IPS-20b (cell line): ENCODE measurements around the gene TOR1AIP1.
"Not testable (repeated sequence)": the region's sequence is repeated elsewhere in the genome, so short reads cannot be mapped to it uniquely, and the experiment has no call there.

Experiments
- H3K27ac ChIP-seq: one replicate; pipeline ENCODE4 v1.5.1; 2013; ENCODE audit warnings: low read length
- H3K27me3 ChIP-seq: 2 replicates; pipeline ENCODE4 v1.6.1; 2013; ENCODE audit warnings: mild to moderate bottlenecking, low read length, inconsistent platforms; ENCODE audit not compliant: insufficient read depth
- H3K36me3 ChIP-seq: 2 replicates; pipeline ENCODE4 v1.6.1; 2013; ENCODE audit warnings: low read depth, mild to moderate bottlenecking, inconsistent platforms, low read length, moderate library complexity; ENCODE audit not compliant: insufficient read depth
- H3K4me1 ChIP-seq: 2 replicates; pipeline ENCODE4 v1.6.1; 2013; ENCODE audit warnings: mild to moderate bottlenecking, control low read depth, inconsistent platforms, low read length, moderate library complexity; ENCODE audit not compliant: insufficient read depth
- H3K4me3 ChIP-seq: 2 replicates; pipeline ENCODE4 v1.5.1; 2013; ENCODE audit warnings: mild to moderate bottlenecking, low read length, inconsistent platforms
- H3K9ac ChIP-seq: 2 replicates; pipeline ENCODE4 v1.6.1; 2013; ENCODE audit warnings: low read depth, mild to moderate bottlenecking, inconsistent platforms, low read length, moderate library complexity
- H3K9me3 ChIP-seq: 2 replicates; pipeline ENCODE4 v1.6.1; 2013; ENCODE audit warnings: mild to moderate bottlenecking, low read depth, low read length, inconsistent platforms; ENCODE audit not compliant: insufficient read depth

The TOR1AIP1 gene

GRCh38 chr1:179950651-179951050 lies 68.6 kb downstream of the TOR1AIP1 start:
- H3K9ac ChIP-seq: no peak overlapping the region
- no peaks in the 10 kb centered on the region for H3K9me3 ChIP-seq
- no peaks in the 10 kb centered on the region for H3K27me3 ChIP-seq
- H3K4me1 ChIP-seq: no peaks in the 10 kb centered on the region
- H3K36me3 ChIP-seq: no peaks in the 10 kb centered on the region
- H3K4me3 ChIP-seq: no peak overlapping the region
- no peak overlapping the region for H3K27ac ChIP-seq

- Histone ChIP-seq H3K36me3 (no peaks in the 10 kb centered on the region), H3K27me3 (no peaks in the 10 kb centered on the region), H3K9ac (no peak overlapping the region), H3K9me3 (no peaks in the 10 kb centered on the region), H3K4me3 (no peak overlapping the region), H3K27ac (no peak overlapping the region), H3K4me1 (peaks cover 8% of the 10 kb centered on the region; the same call in 1 of the 2 replicates)
These were observed 69.5 kb downstream of the TOR1AIP1 start for GRCh38 chr1:179951383-179952144.

GRCh38 chr1:179952186-179952585 lies 70.1 kb downstream of the TOR1AIP1 start:
- Histone ChIP-seq H3K36me3 (no peaks in the 10 kb centered on the region), H3K9ac (no peak overlapping the region), H3K27ac (no peak overlapping the region), H3K9me3 (no peaks in the 10 kb centered on the region), H3K4me3 (no peak overlapping the region), H3K27me3 (no peaks in the 10 kb centered on the region), H3K4me1 (peaks cover 8% of the 10 kb centered on the region; the same call in 1 of the 2 replicates)

GRCh38 chr1:179953974-179954492 lies 71.9 kb downstream of the TOR1AIP1 start:
- H3K4me3 ChIP-seq: peak overlapping the region; percentile 86
- H3K27me3 ChIP-seq: no peaks in the 10 kb centered on the region
- H3K9me3 ChIP-seq: no peaks in the 10 kb centered on the region
- H3K4me1 ChIP-seq: peaks cover 8% of the 10 kb centered on the region; the same call in 1 of the 2 replicates
- H3K27ac ChIP-seq: no peak overlapping the region
- H3K36me3 ChIP-seq: no peaks in the 10 kb centered on the region
- H3K9ac ChIP-seq: peak overlapping the region; percentile 79

- Histone ChIP-seq H3K9ac (peak within 1 kb of the TSS; percentile 87), H3K4me3 (peak within 1 kb of the TSS; percentile 86), H3K27ac (peak within 1 kb of the TSS; percentile 35), H3K36me3 (no peaks in the 10 kb centered on the region), H3K4me1 (peaks cover 8% of the 10 kb centered on the region; the same call in 1 of the 2 replicates), H3K27me3 (no peaks in the 10 kb centered on the region), H3K9me3 (no peaks in the 10 kb centered on the region)
These were observed 72.6 kb downstream of the TOR1AIP1 start, which contains the start of gene CEP350 for GRCh38 chr1:179954493-179955286. Gene CEP350, plus strand, starts transcription at chr1:179954810. Its CDS starts 31,372 bp downstream, at chr1:179986182.

- Histone ChIP-seq H3K4me3 (peak overlapping the region; percentile 86), H3K27me3 (no peaks in the 10 kb centered on the region), H3K4me1 (peaks cover 8% of the 10 kb centered on the region; the same call in 1 of the 2 replicates), H3K27ac (no peak overlapping the region), H3K9me3 (no peaks in the 10 kb centered on the region), H3K36me3 (no peaks in the 10 kb centered on the region), H3K9ac (peak overlapping the region; percentile 87)
These were observed 73.2 kb downstream of the TOR1AIP1 start for GRCh38 chr1:179955287-179955680.

- Histone ChIP-seq H3K9me3 (no peaks in the 10 kb centered on the region), H3K4me3 (peak overlapping the region; percentile 86), H3K36me3 (no peaks in the 10 kb centered on the region), H3K27ac (no peak overlapping the region), H3K4me1 (peaks cover 8% of the 10 kb centered on the region; the same call in 1 of the 2 replicates), H3K9ac (peak overlapping the region; percentile 87), H3K27me3 (no peaks in the 10 kb centered on the region)
These were observed 73.6 kb downstream of the TOR1AIP1 start for GRCh38 chr1:179955731-179956130.

- Histone ChIP-seq H3K27me3 (no peaks in the 10 kb centered on the region), H3K9ac (no peak overlapping the region), H3K27ac (no peak overlapping the region), H3K9me3 (no peaks in the 10 kb centered on the region), H3K4me3 (no peak overlapping the region), H3K36me3 (no peaks in the 10 kb centered on the region), H3K4me1 (peaks cover 8% of the 10 kb centered on the region; the same call in 1 of the 2 replicates)
These were observed 76.3 kb downstream of the TOR1AIP1 start for GRCh38 chr1:179958359-179958758.

GRCh38 chr1:179962168-179962567 lies 80.1 kb downstream of the TOR1AIP1 start:
- H3K27me3 ChIP-seq, H3K9ac ChIP-seq, H3K36me3 ChIP-seq, H3K4me1 ChIP-seq, H3K4me3 ChIP-seq, H3K9me3 ChIP-seq, H3K27ac ChIP-seq: not testable (repeated sequence)

- peaks cover 4% of the 10 kb centered on the region; the same call in 1 of the 2 replicates for H3K9me3 ChIP-seq
- no peaks in the 10 kb centered on the region for H3K27me3 ChIP-seq
- H3K9ac ChIP-seq: no peak overlapping the region
- H3K4me3 ChIP-seq: no peak overlapping the region
- H3K36me3 ChIP-seq: 0 out of 2 replicates have a peak, but pooled peaks cover 3% of the 10 kb centered on the region
- H3K27ac ChIP-seq: no peak overlapping the region
- H3K4me1 ChIP-seq: peaks cover 4% of the 10 kb centered on the region; the same call in 1 of the 2 replicates
These were observed 84.5 kb downstream of the TOR1AIP1 start for GRCh38 chr1:179966551-179966950.

GRCh38 chr1:179968284-179968993 lies 86.4 kb downstream of the TOR1AIP1 start:
- Histone ChIP-seq H3K4me1 (peaks cover 4% of the 10 kb centered on the region; the same call in 1 of the 2 replicates), H3K4me3 (no peak overlapping the region), H3K27ac (no peak overlapping the region), H3K27me3 (no peaks in the 10 kb centered on the region), H3K9me3 (peaks cover 4% of the 10 kb centered on the region; the same call in 1 of the 2 replicates), H3K9ac (no peak overlapping the region), H3K36me3 (0 out of 2 replicates have a peak, but pooled peaks cover 3% of the 10 kb centered on the region)
